Measurements from ENCODE around the gene ENHO.

The ENHO gene

GRCh38 chr9:34522971-34523797 is at the start of gene ENHO:
Gene ENHO (minus strand): TSS chr9:34522990. CDS start chr9:34521695, 1,295 bp downstream.
- DNase-seq, result peak; percentile 89

GRCh38 chr9:34572092-34572491 is 49.3 kb upstream of the ENHO start:
- no peak for DNase-seq

GRCh38 chr9:34571481-34571810 is 48.7 kb upstream of the ENHO start:
- no peak for DNase-seq

- no peak for DNase-seq
These were observed 48.2 kb upstream of the ENHO start for GRCh38 chr9:34570809-34571480.

GRCh38 chr9:34570376-34570775 is 47.6 kb upstream of the ENHO start:
- no peak for DNase-seq

GRCh38 chr9:34568774-34569173 is 46.0 kb upstream of the ENHO start:
- DNase-seq, result no peak

GRCh38 chr9:34568133-34568532 is 45.3 kb upstream of the ENHO start:
- DNase-seq, result no peak

- DNase-seq, result no peak
These were observed 44.2 kb upstream of the ENHO start for GRCh38 chr9:34566972-34567371.

GRCh38 chr9:34566322-34566721 is 43.5 kb upstream of the ENHO start:
- DNase-seq, result no peak

GRCh38 chr9:34565856-34566255 is 43.1 kb upstream of the ENHO start:
- DNase-seq, result no peak

- DNase-seq, result no peak
These were observed 41.8 kb upstream of the ENHO start for GRCh38 chr9:34564617-34565016.

- DNase-seq, result no peak
These were observed 40.5 kb upstream of the ENHO start for GRCh38 chr9:34563262-34563661.

- DNase-seq, result peak; percentile 19
These were observed 39.5 kb upstream of the ENHO start for GRCh38 chr9:34562135-34562745.

- no peak for DNase-seq
These were observed 37.9 kb upstream of the ENHO start for GRCh38 chr9:34560599-34561214.

- no peak for DNase-seq
These were observed 37.0 kb upstream of the ENHO start for GRCh38 chr9:34559624-34560455.

- no peak for DNase-seq
These were observed 36.3 kb upstream of the ENHO start for GRCh38 chr9:34558919-34559623.

- DNase-seq, result no peak
These were observed 35.6 kb upstream of the ENHO start for GRCh38 chr9:34558364-34558763.

- no peak for DNase-seq
These were observed 34.9 kb upstream of the ENHO start for GRCh38 chr9:34557426-34558321.

- no peak for DNase-seq
These were observed 34.2 kb upstream of the ENHO start for GRCh38 chr9:34556949-34557348.

GRCh38 chr9:34555936-34556525 is 33.2 kb upstream of the ENHO start:
- no peak for DNase-seq

GRCh38 chr9:34555500-34555899 is 32.7 kb upstream of the ENHO start:
- no peak for DNase-seq

All from stimulated activated CD4-positive, alpha-beta T cell treated with anti-CD3 and anti-CD28 coated beads, Interleukin-4, amount 100 ng/mL, for 24 hours (primary cell).